GM12873 (cell line): ENCODE results near the gene GAL3ST1.

Source experiments
- CTCF ChIP-seq: IDR thresholded peaks from 2 replicates; pipeline ENCODE4 v1.5.1; 2012; ENCODE audit warnings: low read depth, mild to moderate bottlenecking, moderate library complexity, low read length, control low read depth; ENCODE audit not compliant: insufficient read depth; ENCODE audit errors: missing control alignments

Gene GAL3ST1

GRCh38 chr22:30547188-30547587 lies 27.3 kb downstream of the GAL3ST1 start:
- no peak for TF ChIP-seq CTCF

GRCh38 chr22:30546616-30547015 lies 27.8 kb downstream of the GAL3ST1 start, which contains the start of gene SEC14L6:
Gene SEC14L6 (minus strand): TSS chr22:30546741. CDS start chr22:30546682, 59 bp downstream.
- no peak for TF ChIP-seq CTCF

GRCh38 chr22:30542811-30543188 lies 31.7 kb downstream of the GAL3ST1 start:
- TF ChIP-seq CTCF: no peak

GRCh38 chr22:30541961-30542810 lies 32.3 kb downstream of the GAL3ST1 start:
- no peak for TF ChIP-seq CTCF

GRCh38 chr22:30539368-30539767 lies 35.1 kb downstream of the GAL3ST1 start:
- TF ChIP-seq CTCF: no peak

- no peak for TF ChIP-seq CTCF
These were observed 36.2 kb downstream of the GAL3ST1 start for GRCh38 chr22:30538280-30538679.

- TF ChIP-seq CTCF: no peak
These were observed 37.3 kb downstream of the GAL3ST1 start for GRCh38 chr22:30537083-30537731.
